Fibroblast of skin of left quadriceps (primary cell): ENCODE results near the gene SOD2.
A peak's percentile ranks its signal among the peaks of the same experiment; 100 is the strongest.
"Not testable (repeated sequence)": the region's sequence is repeated elsewhere in the genome, so short reads cannot be mapped to it uniquely, and the experiment has no call there.

ENCODE experiments used
- DNase-seq, 2 experiments: peaks; one replicate each; pipeline ENCODE4 v3.0.0-alpha.2; 2013; ENCODE audit warnings: low read depth in 2 of 2

The SOD2 gene

DNA sequence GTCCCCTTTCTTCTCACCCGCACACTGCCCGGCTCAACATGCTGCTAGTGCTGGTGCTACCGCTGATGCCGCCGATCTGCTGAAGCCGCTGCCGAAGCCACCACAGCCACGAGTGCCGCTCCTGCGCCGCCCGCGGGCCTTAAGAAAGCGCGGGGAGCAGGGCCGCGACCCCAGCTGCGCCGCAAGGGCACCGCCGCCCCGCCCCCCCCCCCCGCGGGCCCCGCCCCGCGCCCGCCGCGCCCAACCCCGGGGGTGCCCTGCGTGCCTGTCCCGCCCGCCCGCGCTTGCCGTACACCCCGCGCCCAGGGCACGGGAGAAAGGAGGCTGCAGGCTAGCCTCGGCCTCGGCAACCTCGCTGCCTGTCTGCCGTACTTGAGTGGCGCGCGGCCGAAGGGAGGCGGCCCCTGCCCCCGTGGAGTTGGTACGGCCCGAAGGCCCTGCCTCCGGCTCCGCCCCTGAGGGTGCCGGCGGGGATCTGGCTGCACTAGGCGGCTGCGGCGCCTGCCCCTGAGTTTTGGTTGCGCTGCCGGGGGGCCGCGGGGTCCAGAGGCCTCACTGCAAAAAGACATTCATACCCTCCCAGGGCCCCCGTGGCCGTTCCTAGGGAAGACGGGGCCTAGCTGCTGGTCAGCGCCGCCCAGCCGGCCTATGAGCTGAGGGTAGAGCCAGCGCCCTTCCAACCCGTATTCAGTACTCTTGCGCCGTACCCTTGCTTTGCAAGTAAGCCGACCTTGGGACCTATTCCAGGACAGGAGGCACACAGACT lies at the start of gene SOD2:
Gene SOD2 (minus strand): TSS at position 114 of the 766 bp plus-strand sequence. CDS start 74 bp downstream, at position 40.
- peak in 1 of 2 experiments; percentile 46 for DNase-seq

DNA sequence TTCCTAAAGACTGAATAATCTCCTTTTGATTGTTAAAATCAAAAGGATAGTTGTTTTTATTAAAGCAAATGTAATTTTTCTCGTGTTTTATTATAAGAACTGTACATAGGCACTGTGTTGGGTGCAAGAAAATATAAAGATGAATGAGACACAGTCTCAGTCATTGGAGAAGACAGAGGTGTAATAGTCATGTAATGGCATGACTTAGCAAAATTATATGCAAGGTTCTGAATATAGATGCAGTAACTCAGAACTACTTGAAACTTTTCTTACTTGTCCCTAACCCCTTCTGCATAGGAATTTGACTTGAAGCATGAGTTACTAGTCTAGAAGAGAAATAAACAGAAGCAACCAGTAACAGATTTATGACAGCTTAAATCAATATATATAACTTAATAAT lies 49.1 kb upstream of the SOD2 start:
- DNase-seq = no peak

DNA sequence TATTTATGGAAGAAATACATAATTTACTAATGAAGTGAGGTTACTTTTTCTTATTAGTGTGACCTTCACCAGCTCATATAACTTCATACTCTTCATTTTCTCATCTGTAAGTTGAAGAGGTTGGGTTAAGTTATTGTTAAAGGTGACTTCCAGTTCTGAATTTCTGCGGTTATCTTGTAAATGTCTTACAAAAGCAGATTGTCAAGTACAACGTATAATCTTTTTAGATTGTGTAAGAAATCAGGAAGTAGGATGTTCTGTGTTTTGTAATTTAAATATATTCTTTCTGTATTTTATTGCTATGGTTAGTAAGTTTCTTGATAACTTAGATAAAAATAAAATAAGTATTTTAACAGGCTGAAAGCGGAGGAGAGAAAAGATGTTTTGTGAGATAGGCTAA lies 46.3 kb upstream of the SOD2 start:
- DNase-seq = no peak

DNA sequence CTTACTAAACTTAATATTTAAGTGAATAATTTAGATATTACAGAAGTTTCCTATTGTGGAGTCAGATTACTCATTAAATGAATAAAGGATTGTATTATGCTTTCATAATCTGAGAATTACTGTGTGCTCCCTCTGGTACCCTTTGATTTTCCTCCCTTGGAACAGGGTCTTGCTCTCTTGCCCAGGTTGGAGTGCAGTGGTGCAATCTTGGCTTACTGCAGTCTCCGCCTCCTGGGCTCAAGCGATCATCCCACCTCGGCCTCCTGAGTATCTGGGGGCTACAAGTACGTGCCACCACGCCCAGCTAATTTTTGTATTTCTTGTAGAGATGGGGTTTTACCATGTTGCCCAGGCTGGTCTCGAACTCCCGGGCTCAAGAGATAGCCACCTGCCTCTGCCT lies 43.9 kb upstream of the SOD2 start:
- no peak for DNase-seq

DNA sequence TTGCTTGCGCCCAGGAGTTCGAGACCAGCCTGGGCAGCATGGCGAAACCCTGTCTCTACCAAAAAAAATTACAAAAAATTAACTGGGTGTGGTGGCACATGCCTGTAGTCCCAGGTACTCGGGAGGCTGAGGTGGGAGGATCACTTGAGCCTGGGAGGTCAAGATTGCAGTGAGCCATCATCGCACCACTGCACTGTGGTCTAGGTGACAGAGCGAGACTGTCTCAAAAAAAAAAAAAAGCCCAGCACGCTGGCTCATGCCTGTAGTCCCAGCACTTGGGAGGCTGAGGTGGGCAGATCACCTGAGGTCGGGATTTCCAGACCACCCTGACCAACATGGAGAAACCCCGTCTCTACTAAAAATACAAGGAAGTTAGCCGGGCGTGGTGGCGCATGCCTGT lies 40.4 kb upstream of the SOD2 start:
- not testable (repeated sequence) for DNase-seq

DNA sequence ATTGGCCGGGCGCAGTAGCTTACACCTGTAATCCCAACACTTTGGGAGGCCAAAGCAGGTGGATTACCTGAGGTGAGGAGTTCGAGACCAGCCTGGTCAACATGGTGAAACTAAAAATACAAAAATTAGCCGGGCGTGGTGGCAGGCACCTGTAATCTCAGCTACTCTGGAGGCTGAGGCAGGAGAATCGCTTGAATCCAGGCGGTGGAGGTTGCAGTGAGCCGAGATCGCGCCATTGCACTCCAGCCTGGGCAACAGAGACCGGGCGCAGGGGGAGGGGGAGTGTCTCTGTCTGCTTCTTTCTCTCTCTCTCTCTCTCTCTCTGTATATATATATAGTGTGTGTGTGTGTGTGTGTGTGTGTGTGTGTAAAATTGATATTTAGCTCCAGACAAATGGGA lies 39.5 kb upstream of the SOD2 start:
- not testable (repeated sequence) for DNase-seq

DNA sequence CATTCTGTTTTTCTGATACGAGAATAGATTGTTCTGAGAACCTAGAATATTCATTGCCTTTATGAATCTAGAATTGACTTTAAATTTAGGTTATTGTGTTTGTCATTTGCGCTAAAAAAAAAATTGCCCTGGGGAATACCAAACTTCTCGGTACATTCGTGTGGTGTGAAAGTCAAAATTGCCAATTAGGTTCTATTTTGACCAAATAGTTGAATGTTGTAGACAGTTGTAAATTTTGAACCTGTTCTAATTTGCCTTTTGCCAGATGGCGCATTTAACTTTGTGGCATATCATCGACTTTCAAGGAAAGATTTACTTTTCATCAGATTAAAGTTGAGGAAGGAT lies 37.3 kb upstream of the SOD2 start:
- DNase-seq = no peak

DNA sequence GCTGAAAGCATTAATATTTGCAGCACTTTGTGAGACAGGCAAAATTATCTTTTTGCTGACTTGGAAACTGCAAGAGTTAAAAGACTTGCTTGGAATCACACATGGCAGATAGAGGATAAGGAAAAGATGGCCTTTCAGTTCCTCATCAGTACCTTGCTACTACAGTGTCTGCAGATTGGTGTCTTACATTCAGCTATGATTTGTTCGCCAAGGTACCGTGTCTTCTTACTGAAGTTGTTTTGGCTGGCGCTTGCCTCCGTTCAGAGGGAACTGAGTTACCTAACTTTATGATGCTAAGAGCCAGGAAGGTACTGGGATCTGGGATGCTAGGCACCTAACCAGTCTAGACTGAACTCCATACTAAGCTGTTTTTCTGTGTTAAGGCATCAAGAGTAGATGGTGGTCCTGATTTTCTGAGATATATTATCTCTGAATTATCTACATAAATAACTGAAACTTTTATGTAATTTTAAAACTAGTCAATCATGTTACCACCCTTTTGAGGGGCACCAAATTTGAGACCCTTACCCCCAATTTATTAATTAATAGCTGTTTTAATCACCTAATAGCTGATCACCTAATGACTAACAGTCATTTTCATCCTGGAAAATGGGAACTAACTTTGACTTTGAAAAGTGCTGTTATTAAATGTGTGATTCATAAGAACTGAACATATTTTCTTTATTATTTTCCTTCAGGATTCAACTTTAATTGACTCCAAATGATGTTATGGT lies 36.7 kb upstream of the SOD2 start:
- DNase-seq = no peak

DNA sequence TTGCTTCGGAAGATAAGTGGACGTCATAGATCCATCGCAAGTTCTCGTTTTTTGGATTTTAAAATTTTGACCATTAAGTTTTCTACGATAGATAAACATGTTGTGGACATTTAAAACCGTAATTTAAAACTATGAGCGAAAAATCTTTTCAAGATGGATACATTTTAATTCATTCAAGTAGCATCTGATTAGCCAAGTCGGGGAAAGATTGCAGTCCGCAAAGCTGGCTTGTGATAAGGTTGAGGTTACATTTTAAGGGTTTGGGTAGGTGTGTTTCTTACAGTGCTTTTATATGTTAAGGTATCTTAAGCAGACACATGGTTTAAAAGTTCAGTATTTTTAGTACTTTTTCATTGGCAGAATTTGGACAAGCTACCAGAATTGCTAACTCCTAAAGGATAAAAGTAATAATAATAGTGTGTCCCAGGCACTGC lies 35.5 kb upstream of the SOD2 start:
- no peak for DNase-seq

DNA sequence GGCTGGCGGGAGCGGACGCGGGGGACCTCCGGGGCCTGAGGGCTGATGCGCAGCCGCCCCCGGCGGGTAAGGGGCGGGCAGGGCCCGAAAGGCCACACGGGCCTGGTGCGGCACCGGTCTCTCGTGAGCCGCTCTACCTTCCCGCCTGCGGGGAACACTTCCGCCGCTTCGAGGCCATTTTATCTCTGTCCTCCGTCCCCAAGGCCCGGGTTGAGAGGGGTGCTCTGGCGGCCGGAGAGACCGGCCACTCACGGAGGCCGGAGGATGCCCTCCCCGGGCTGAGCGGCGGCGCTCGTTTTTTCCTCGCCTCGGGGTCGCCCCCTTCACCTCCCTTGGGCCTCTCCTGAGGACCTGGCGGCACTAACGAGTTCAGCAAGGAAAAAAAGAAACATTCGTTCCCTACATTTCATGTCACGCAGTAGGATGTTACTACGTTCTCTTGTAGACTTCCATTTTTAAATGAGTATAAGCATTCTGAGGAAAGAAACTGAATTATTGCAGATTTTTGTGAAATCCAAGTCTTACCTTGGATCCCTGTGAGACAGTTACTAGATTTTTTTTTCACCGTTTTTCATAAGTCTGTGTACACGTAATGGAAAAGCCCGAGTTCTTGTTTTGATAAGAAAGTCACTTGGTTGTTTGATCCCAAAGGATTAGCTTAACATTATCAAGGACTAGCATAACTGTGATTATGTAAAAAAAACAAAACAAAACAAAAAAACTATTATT lies 34.8 kb upstream of the SOD2 start:
- DNase-seq = no peak

DNA sequence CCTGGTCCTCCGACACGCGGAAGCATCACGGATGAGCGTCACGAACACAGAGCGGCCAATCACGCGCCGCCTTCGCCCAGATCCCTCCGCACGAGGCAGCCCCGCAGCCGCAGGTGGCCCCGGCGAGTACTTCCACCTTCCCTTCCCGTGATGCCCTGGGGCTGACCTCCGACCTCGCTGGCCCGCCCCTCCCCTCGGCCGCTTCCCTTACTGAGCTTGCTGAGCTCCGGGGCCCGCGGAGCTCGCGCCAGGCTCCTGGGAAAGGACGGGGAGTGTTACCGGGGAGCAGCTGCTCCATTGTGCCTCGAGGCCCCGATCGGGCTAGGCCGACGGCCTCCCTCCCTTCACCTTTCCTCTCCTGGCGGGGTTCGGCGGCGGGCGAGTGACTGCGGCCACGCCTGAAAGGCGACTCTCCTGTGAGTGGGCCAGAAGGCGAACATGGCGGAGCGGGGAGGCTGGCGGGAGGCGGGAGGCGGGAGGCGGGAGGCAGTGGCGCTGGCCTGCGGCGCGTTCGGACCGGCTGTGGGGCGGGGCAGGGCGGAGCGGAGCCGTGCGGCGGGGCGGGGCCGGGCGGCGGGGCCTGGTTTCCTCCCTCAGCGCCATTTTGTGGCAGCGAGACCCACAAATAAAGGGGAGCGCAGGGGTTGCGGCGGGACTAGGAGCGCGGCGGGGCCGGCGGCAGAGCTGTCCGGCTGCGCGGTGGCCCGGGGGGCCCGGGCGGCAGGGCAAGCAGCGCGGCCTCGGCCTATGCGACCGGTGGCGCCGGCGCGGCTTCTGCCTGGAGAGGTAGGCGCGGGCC lies 34.1 kb upstream of the SOD2 start, which contains the start of gene WTAP:
Gene WTAP (plus strand): TSS at position 589 of the 799 bp plus-strand sequence. CDS start 8,760 bp downstream, outside the sequence.
- peak; percentile 89 for DNase-seq

DNA sequence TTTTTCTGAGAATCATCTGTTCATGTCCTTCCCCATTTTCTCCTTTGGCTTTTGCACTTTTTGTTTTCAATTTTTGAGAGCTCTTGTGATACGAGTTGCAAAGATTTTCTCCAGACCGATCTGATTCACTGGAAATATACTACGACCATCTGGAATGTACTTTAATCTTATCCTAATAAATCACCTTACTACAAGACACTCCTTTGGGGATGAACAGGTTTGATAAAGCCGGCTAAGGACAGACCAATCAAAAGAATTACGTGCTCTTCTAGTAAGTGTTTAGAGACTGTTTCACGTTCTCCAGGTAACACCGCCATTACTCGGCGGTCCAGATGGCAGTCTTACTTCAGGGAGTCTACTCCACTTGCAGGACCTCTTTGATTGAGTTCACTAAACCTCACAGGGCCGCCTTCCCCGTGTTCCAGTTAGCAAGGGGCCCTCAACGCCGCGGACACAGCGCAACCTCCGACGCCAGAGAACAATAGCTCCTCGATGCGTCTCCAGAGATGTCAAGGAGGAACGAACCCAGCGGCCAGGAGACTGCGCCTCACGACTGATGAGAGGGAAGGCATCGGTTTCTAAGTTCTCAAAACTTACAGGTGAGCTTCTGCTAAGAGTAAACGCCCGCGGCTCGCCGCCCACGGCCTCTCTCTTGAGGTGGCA lies 33.3 kb upstream of the SOD2 start:
- peak in 1 of 2 experiments; percentile 37 for DNase-seq

DNA sequence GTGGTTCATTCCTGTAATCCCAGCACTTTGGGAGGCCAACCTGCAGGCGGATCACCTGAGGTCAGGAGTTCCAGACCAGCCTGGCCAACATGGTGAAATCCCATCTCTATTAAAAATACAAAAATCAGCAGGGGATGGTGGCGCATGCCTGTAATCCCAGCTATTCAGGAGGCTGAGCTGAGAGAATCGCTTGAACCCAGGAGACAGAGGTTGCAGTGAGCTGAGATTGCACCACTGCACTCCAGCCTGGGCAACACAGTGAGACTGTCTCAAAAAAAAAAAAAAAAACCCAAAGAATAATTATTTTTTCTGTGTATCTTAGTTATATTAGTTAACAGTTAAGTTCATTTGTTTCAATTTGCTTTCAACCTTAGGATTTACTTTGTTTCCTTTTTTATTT lies 32.2 kb upstream of the SOD2 start:
- DNase-seq = not testable (repeated sequence)

DNA sequence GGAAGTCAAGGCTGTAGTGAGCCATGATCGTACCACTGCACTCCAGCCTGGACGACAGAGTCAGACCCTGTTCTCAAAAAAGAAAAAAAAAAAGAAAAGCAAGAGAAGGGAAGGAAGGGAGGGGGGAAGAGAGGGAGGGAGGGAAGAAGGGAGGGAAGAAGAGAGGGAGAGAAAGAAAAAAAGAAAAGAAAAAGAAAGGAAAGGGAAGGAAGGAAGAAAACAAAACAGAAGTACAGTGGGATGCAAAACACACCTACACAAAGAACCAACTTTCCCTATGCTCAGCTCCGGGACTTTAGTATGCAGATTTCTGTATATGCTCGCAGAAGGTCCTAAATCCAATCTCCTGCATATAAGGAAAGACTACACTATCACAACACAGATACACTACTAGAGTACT lies 31.7 kb upstream of the SOD2 start:
- DNase-seq = no peak

DNA sequence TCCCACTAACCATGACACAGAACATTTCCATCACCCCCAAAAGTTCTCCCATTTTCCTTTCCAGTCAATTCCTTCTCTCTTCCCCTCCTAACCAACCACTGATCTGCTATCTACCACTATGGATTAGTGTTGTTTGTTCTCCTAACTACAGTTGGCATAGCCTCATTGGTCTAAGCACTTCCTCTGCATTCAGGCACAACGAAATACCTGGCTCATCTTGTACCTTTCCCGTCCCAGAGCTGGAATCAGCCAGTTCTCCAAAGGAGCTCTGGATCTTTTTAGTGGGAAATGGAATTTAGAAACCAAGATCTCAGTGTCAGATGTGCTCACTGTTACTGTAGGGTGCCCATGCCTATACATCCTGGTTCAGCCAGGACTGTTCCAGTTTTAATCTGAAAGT lies 30.2 kb upstream of the SOD2 start:
- no peak for DNase-seq

DNA sequence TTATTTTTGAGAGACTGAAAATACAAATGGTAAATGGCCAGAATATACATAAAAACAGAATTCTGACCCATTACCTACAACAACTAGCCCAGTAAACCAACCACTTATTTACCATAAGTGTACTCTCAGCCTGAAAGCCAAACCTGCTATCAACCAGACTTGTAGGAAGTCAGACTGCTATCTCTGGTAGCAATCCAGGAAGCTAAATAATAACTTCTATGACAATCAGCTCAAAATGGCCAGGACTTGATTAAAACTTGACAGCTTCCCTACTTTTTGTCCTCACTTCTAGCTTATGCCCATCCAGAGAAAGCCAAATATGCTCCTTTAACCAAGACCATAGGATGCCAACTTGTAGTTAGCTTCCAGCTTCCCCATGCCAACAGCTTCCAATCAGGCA lies 29.6 kb upstream of the SOD2 start:
- DNase-seq = no peak

DNA sequence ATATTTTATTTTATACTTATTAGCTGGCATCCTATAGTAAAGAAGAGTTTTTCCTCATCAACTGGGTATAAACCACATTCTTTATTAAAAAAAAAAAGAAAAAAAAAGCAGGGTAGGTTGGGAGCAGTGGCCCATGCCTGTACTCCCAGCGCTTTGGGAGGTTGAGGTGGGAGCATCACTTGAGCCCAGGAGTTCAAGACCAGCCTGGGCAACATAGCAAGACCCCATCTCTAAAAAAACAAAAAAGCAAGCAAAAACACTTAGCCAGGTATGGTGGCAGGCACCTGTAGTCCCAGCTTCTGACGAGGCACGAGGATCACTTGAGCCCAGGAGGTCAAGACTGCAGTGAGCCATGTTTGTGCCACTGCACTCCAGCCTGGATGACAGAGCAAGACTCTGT lies 28.9 kb upstream of the SOD2 start:
- DNase-seq = not testable (repeated sequence)

DNA sequence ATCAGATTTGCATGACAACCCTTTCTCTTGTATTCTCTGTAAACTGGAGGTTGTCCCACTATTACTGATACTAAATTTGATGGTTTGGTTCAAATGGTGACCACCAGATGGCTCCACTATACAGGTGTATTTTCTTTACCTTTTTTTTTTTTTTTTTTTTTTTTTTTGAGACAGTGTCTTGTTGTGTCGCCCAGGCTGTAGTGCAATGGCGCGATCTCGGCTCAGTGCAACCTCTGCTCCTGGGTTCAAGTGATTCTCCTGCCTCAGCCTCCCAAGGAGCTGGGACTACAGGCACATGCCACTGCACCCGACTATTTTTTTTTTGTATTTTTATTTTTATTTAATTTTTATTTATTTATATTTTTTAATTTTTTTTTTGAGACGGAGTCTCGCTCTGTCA lies 27.7 kb upstream of the SOD2 start:
- DNase-seq = no peak

DNA sequence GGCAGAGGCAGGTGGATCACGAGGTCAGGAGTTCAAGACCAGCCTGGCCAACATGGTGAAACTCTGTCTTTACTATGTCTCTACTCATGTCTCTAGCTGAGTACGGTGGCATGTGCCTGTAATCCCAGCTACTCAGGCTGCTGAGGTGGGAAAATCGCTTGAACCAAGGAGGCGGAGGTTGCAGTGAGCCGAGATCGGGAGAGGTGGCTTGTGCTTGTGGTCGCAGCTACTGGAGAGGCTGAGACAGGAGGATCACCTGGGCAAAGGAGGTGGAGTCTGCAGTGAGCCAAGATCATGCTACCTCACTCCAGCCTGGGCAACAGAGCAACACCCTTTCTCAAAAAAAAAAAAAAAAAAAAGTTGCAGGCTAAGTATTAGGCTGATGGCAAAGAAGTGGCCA lies 26.2 kb upstream of the SOD2 start:
- DNase-seq = no peak

DNA sequence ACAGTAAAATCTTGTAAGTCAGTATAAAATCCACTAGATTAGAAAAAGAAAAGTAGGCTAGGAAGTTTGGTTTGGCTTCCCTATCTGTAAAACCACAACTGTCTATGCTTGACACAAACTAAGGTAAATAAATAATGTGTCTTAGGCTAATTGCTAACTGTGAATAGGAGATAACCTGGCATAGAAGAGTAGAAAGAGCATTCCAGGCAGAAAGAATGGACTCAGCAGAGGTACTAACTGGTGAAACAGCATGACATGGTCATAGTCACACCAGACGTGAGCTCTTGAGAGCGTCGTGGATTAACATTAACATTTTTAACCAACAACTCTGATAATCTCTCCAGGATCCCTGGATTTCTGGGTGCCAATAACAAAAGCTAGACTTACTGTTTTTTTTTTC lies 25.6 kb upstream of the SOD2 start:
- DNase-seq = no peak
